Gastroesophageal sphincter (tissue), 4 donors: ENCODE measurements around the gene TEC. TPM values are rescaled to one million over a fixed set of nuclear protein-coding genes. Genes with fewer than 3 reads are reported as not detected.

Experiments
- ATAC-seq: fragments of 150-250 bp; one replicate; pipeline ENCODE4 v1.9.1; 2016; ENCODE audit warnings: mild to moderate bottlenecking, moderate library complexity
- H3K27ac ChIP-seq, 4 donors: fragments of 200-600 bp; sonication (generic) in 3 of 4; 1 replicate in 3 of 4; 2 replicates in 1 of 4; pipeline ENCODE4 v1.5.1; 2016 to 2019
- H3K27me3 ChIP-seq: fragments of 200-600 bp; sonication (generic); one replicate; pipeline ENCODE4 v1.5.1; 2019
- H3K36me3 ChIP-seq, 2 donors: fragments of 200-600 bp; sonication (generic); one replicate each; pipeline ENCODE4 v1.5.1; 2019; ENCODE audit warnings: control low read depth in 1 of 2
- H3K4me1 ChIP-seq, 3 donors: fragments of 200-600 bp; sonication (generic); 1 replicate in 2 of 3; 2 replicates in 1 of 3; pipeline ENCODE4 v1.5.1; 2016 to 2019; ENCODE audit warnings: control low read depth in 2 of 3
- H3K4me3 ChIP-seq, 2 donors: fragments of 200-600 bp; sonication (generic); one replicate each; pipeline ENCODE4 v1.5.1; 2019; ENCODE audit warnings: mild to moderate bottlenecking in 1 of 2, moderate library complexity in 1 of 2
- H3K9me3 ChIP-seq, 3 donors: fragments of 200-600 bp; sonication (generic); one replicate each; pipeline ENCODE4 v1.5.1; 2017 to 2019; ENCODE audit warnings: control low read depth in 2 of 3
- EP300 ChIP-seq: sonication (generic); formaldehyde crosslinking; IDR thresholded peaks from one replicate; pipeline ENCODE4 v1.6.1; 2017; ENCODE audit warnings: antibody characterized with exemption, mild to moderate bottlenecking
- POLR2A ChIP-seq, 2 donors: fragments of 450-650 bp; IDR thresholded peaks; one replicate each; pipeline ENCODE4 v1.6.1; 2017; ENCODE audit warnings: antibody characterized with exemption in 2 of 2, mild to moderate bottlenecking in 2 of 2, moderate library complexity in 1 of 2
- POLR2AphosphoS5 ChIP-seq: sonication (generic); formaldehyde crosslinking; IDR thresholded peaks from one replicate; pipeline ENCODE4 v1.6.1; 2017; ENCODE audit warnings: antibody characterized with exemption
- WGBS, 2 donors: methylation state at CpG; one replicate each; pipeline ENCODE4 v1.1.5; 2018; ENCODE audit warnings: low coverage in 1 of 2; 5-methylcytosine and 5-hydroxymethylcytosine counted together
- small RNA-seq, 4 donors: library from RNA; depleted of rRNA; stranded (forward); fragments of <200 nt; gene quantifications; one replicate each; pipeline ENCODE3, GENCODE V24; 2016
- total RNA-seq, 4 donors: library from RNA; depleted of rRNA; stranded (reverse); fragments of >200 nt; gene quantifications; one replicate each; pipeline ENCODE4 v1.1.0, GENCODE V29; 2016
- TF ChIP-seq, protein P1 (sequence below), 4 experiments: fragments of 200-600 bp in 2 of 4; fragments of 450-650 bp in 2 of 4; sonication (generic) in 1 of 4; IDR thresholded peaks; one replicate each; pipeline ENCODE4 v1.5.1; 2017 to 2019; ENCODE audit warnings: antibody characterized with exemption in 4 of 4, mild to moderate bottlenecking in 2 of 4, moderate library complexity in 2 of 4

TEC gene
- total RNA-seq, 4 donors from 2014 or later = 1.9 to 6.5 (median 3.1) TPM

DNA sequence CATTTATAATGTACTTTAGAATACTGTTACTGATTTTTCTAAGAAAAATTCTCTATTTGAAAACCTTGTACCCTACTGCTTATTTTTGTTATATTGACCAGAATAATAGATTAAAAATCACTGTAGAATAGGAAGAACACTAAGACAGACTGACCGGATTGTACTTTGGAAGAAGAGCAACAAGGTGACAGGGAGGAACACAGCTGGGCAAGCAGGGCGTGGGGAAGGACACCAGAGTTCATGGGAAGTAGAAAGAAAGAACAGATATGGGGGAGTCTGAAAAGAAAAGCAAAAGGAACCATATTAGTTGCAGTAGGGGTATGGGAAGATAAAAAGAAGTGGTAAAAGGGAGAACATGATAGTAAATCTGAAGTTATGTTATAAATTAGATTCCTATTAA is 174.2 kb downstream of the TEC start:
- ATAC-seq = no peak
- H3K4me3 ChIP-seq = no peak overlapping the region
- H3K9me3 ChIP-seq = no peaks in the 10 kb centered on the region
- 53 to 65% methylated on average over 2 of the region's 2 CpGs for WGBS, 2 donors
- no peaks in the 10 kb centered on the region for H3K36me3 ChIP-seq
- no peak overlapping the region for H3K27ac ChIP-seq
- no peaks in the 10 kb centered on the region for H3K27me3 ChIP-seq
- TF ChIP-seq EP300 (no peak), POLR2A (IDR thresholded peaks at IDR 0.05) (no peak), POLR2AphosphoS5 (no peak)
- TF ChIP-seq, protein P1, sequence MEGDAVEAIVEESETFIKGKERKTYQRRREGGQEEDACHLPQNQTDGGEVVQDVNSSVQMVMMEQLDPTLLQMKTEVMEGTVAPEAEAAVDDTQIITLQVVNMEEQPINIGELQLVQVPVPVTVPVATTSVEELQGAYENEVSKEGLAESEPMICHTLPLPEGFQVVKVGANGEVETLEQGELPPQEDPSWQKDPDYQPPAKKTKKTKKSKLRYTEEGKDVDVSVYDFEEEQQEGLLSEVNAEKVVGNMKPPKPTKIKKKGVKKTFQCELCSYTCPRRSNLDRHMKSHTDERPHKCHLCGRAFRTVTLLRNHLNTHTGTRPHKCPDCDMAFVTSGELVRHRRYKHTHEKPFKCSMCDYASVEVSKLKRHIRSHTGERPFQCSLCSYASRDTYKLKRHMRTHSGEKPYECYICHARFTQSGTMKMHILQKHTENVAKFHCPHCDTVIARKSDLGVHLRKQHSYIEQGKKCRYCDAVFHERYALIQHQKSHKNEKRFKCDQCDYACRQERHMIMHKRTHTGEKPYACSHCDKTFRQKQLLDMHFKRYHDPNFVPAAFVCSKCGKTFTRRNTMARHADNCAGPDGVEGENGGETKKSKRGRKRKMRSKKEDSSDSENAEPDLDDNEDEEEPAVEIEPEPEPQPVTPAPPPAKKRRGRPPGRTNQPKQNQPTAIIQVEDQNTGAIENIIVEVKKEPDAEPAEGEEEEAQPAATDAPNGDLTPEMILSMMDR (IDR thresholded peaks at IDR 0.05) = no peak
- no peaks in the 10 kb centered on the region for H3K4me1 ChIP-seq

DNA sequence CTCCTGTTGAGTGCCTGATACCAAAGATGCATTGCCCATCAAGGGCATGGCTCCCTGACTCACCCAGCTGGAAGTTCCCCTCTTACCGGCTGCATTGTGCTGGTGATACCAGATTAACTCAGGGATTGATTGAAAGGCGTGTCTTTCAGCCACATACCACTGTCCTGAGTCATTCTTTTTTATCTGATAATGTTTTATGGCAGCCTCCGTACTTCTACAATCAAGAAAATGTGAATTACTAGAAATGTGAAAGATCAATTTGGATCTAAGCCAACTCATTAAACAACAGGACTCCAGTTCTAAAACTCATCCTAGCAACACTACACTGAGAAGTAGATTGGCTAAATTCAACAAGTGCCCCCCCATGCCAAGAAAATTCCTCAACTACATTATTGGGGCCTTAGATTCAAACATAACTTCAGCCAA is 175.6 kb downstream of the TEC start:
- TF ChIP-seq EP300 = no peak
- no peak for TF ChIP-seq POLR2A (IDR thresholded peaks at IDR 0.05)
- no peak for TF ChIP-seq POLR2AphosphoS5
- TF ChIP-seq, protein P1 (IDR thresholded peaks at IDR 0.05) = no peak

DNA sequence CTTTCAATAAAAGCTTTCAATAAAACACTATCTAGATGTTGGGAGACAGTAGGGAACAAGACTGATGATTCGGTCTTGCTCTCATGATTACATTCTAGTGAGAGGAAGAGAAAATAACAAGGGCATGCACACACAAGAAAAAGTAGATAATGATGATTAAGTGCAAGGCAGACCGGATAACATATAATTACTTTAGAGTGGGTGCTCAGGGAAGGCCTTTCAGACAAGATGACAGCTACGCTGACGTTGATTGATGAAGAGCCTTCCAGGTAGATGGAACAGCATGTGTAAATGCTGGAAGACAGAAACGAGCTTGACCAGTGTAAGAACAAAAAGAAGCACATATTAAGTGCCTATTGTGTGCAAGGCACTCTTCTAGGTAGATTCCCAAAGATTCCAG is 179.0 kb downstream of the TEC start:
- Histone ChIP-seq H3K4me1 (no peaks in the 10 kb centered on the region), H3K36me3 (no peaks in the 10 kb centered on the region), H3K4me3 (no peak overlapping the region), H3K9me3 (no peaks in the 10 kb centered on the region), H3K27ac (no peak overlapping the region), H3K27me3 (no peaks in the 10 kb centered on the region)
- no peak for ATAC-seq
- TF ChIP-seq, protein P1 (IDR thresholded peaks at IDR 0.05) = no peak
- TF ChIP-seq EP300 (no peak), POLR2A (IDR thresholded peaks at IDR 0.05) (no peak), POLR2AphosphoS5 (no peak)
- 57 to 75% methylated on average over 5 of the region's 5 CpGs for WGBS, 2 donors

More for the DNA sequence above, 175.6 kb downstream of the TEC start:
- no peaks in the 10 kb centered on the region for H3K9me3 ChIP-seq
- H3K4me3 ChIP-seq = no peak overlapping the region
- no peak overlapping the region for H3K27ac ChIP-seq
- ATAC-seq = no peak
- H3K36me3 ChIP-seq = no peaks in the 10 kb centered on the region
- WGBS, 2 donors = 33 to 43% methylated on average over 1 to 3 of the region's 3 CpGs
- no peaks in the 10 kb centered on the region for H3K27me3 ChIP-seq
- H3K4me1 ChIP-seq = no peaks in the 10 kb centered on the region

DNA sequence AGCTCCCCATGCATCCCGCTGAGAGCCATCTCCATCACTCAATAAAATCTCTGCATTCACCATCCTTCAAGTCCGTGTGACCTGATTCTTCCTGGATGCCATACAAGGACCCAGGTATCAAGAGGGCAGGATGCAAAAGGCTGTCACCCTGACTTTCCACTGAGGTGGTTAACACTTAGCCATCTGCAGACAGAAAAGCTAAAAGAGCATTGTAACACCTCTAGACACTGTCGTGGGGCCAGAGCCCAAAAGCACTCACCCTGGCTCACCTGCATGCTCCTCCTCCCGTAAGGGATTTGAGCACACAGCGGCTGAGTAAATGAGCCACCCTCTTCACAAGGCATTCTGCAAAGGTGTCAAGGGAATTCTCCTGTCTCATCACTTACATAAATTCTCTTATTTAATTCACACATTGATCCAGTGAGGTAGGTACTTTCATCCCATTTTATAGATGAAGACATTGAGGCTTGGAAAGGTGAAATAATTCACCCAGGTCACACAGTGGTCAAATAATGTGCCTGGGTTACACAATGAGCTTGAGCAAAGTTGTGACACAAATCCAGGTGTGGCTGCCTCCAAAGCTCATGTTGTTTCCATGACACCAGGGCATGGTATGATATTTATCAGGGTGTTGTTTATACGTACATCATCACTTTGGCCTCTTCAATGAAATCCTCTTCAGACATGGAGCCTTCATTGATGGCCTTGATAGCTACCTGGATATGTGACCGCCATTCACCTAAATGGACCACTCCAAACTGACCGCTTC is 183.6 kb downstream of the TEC start:
- 66 to 70% methylated on average over 6 to 8 of the region's 8 CpGs for WGBS, 2 donors
- no peaks in the 10 kb centered on the region for H3K36me3 ChIP-seq
- H3K27ac ChIP-seq = no peak overlapping the region
- no peak for ATAC-seq
- H3K4me3 ChIP-seq = no peak overlapping the region
- H3K9me3 ChIP-seq = no peaks in the 10 kb centered on the region
- H3K27me3 ChIP-seq = peaks cover 6% of the 10 kb centered on the region
- TF ChIP-seq POLR2AphosphoS5 (no peak), POLR2A (IDR thresholded peaks at IDR 0.05) (no peak), EP300 (no peak)
- TF ChIP-seq, protein P1 (IDR thresholded peaks at IDR 0.05) = no peak
- no peaks in the 10 kb centered on the region for H3K4me1 ChIP-seq

Small RNA genes within 50 kb of the gene (small RNA-seq; reads per million reads assigned to genes)
- gene RF00019 (0 reads per million in 4 donors), gene RF00026 (0 reads per million in 4 donors), gene RNU6-838P (0 reads per million in 4 donors)

Other genes starting within 250 kb of the TEC start
- gene TXK, start 135.6 kb downstream of the TEC start, total RNA-seq = under 1 TPM in 3 of 4 donors, not detected in 1; 0.32 to 0.81 (median 0.39) TPM
- gene SLAIN2, start 71.7 kb upstream of the TEC start, total RNA-seq = 100 to 1,000 TPM in 3 of 4 donors, 10 to 100 TPM in 1; 68.4 to 238 (median 115) TPM
- gene SLC10A4, start 213.5 kb upstream of the TEC start, total RNA-seq = 1 to 10 TPM in 1 of 4 donors, under 1 TPM in 1, not detected in 2; 0.27 to 1.4 TPM
- gene ZAR1, start 220.4 kb upstream of the TEC start, total RNA-seq = not detected